ENCODE data around the gene UPK3A. TPM values are rescaled to one million over a fixed set of nuclear protein-coding genes. Genes with fewer than 3 reads are reported as not detected.

The UPK3A gene
- total and polyA plus RNA-seq, 2 of the 8 experiments (the other 6 are each of a cell fraction or from before 2014, with no cell fraction given) = 0.35 to 1.7 TPM

GRCh38 chr22:45314054-45314721, 29.4 kb downstream of the UPK3A start:
- no peak overlapping the region for H2BK120ac ChIP-seq (replicated peaks; ENCODE audit: low read depth, low read length)
- no peak overlapping the region for H3K4me3 ChIP-seq (ENCODE audit: extremely low read depth in 1 of 4, insufficient read depth in 2 of 4, low read depth in 3 of 4, low read length in 4 of 4)
- no peak overlapping the region for H4K91ac ChIP-seq (replicated peaks; ENCODE audit: insufficient read length, low read length)
- H3K23me2 ChIP-seq (ENCODE audit: low read depth, low read length) = peaks cover 3% of the 10 kb centered on the region; the same call in 1 of the 2 replicates
- no peaks in the 10 kb centered on the region for H3K36me3 ChIP-seq (ENCODE audit: control insufficient read depth in 2 of 4, insufficient read depth in 4 of 4, low read length in 3 of 4)
- H2AFZ ChIP-seq (ENCODE audit: low read length) = no peak overlapping the region
- H2BK20ac ChIP-seq (ENCODE audit: low read length) = no peak overlapping the region
- WGBS, 2 experiments (ENCODE audit: extremely low coverage in 1 of 2, insufficient coverage in 1 of 2, insufficient read length in 1 of 2, insufficient replicate concordance in 2 of 2, low coverage in 1 of 2, low lambda C conversion rate in 2 of 2, missing lambda C conversion rate in 1 of 2) = 82% methylated on average over 8 of the region's 8 CpGs; no CpG with 5 or more reads in 1 of the 2 experiments
- peaks cover 0 to 7% (median 4%) of the 10 kb centered on the region in 4 experiments; a peak in 3 of 7 replicates for H3K4me1 ChIP-seq (replicated peaks in 1 of 4; ENCODE audit: control insufficient read depth in 3 of 4, insufficient read depth in 4 of 4, low read length in 3 of 4)
- H3K79me1 ChIP-seq (ENCODE audit: low read depth, low read length) = peaks cover 12% of the 10 kb centered on the region
- H4K20me1 ChIP-seq (replicated peaks in 1 of 2; ENCODE audit: control insufficient read depth in 1 of 2, insufficient read depth in 2 of 2, low read length in 2 of 2) = peaks cover 0 to 21% of the 10 kb centered on the region in 2 experiments
- no peak overlapping the region for H3K4me2 ChIP-seq (ENCODE audit: insufficient read depth in 1 of 2, low read depth in 2 of 2, low read length in 2 of 2)
- H3K9me3 ChIP-seq (ENCODE audit: insufficient read depth in 2 of 2, low read depth in 1 of 2, low read length in 1 of 2) = no peaks in the 10 kb centered on the region
- CTCF ChIA-PET (ENCODE audit: partially characterized antibody) = interaction anchor here (2.6 kb wide), 1 partner anchor 20 kb away, joined by 9 read pairs; no protein-coding TSS in a partner anchor
- H3K4ac ChIP-seq (replicated peaks; ENCODE audit: insufficient read length, low read depth, low read length) = no peak overlapping the region
- H2BK15ac ChIP-seq (ENCODE audit: low read length) = no peak overlapping the region
- no peak overlapping the region for H3K23ac ChIP-seq (ENCODE audit: insufficient read length)
- no peak overlapping the region for H4K8ac ChIP-seq (ENCODE audit: extremely low read depth, insufficient read depth, low read length)
- FAIRE-seq (no peak), DNase-seq (ENCODE audit: low read depth in 1 of 2, low spot score in 2 of 2) (no peak)
- no peak overlapping the region for H3K9ac ChIP-seq (replicated peaks in 1 of 4; ENCODE audit: extremely low read depth in 1 of 4, low read depth in 3 of 4, low read length in 3 of 4)
- POLR2A ChIA-PET (ENCODE audit: partially characterized antibody) = no interaction called here
- H2BK12ac ChIP-seq (ENCODE audit: low read depth, low read length) = no peak overlapping the region
- H3K14ac ChIP-seq (ENCODE audit: insufficient read length) = no peak overlapping the region
- H3K56ac ChIP-seq (replicated peaks; ENCODE audit: insufficient read length, low read depth, low read length) = no peak overlapping the region
- peaks cover 0 to 4% (median 0%) of the 10 kb centered on the region in 4 experiments; a peak in 2 of 7 replicates for H3K27me3 ChIP-seq (replicated peaks in 1 of 4; ENCODE audit: control insufficient read depth in 3 of 4, extremely low read depth in 1 of 4, insufficient read depth in 3 of 4, low read length in 3 of 4)
- H3K27ac ChIP-seq (ENCODE audit: low read depth, low read length) = no peak overlapping the region
- no peak overlapping the region for H2BK5ac ChIP-seq (ENCODE audit: low read depth, low read length)
- no peak overlapping the region for H2AK5ac ChIP-seq (ENCODE audit: low read depth, low read length)
- no peak overlapping the region for H4K5ac ChIP-seq (ENCODE audit: insufficient read length, low read depth, low read length)
- H3K79me2 ChIP-seq (ENCODE audit: control insufficient read depth in 1 of 2, insufficient read depth in 2 of 2, low read length in 2 of 2) = peaks cover 0 to 51% of the 10 kb centered on the region in 2 experiments; a peak in 3 of 4 replicates
- H3K18ac ChIP-seq (ENCODE audit: extremely low read depth, low read length) = no peak overlapping the region
- TF ChIP-seq JUN (IDR thresholded peaks at IDR 0.05; ENCODE audit: low read depth, low read length) = no peak
- no peak for TF ChIP-seq CBX5 (IDR thresholded peaks at IDR 0.05; ENCODE audit: low read depth, low read length)
- TF ChIP-seq SUZ12 (IDR thresholded peaks at IDR 0.05; ENCODE audit: low read length) = no peak
- TF ChIP-seq TAF7 (optimal IDR thresholded peaks at IDR 0.05; ENCODE audit: borderline replicate concordance, low read depth, low read length) = no peak
